NCI-H345 treated with DMSO at 0.1 percent for 48 hours (cell line): Measurements from ENCODE around the gene PYGB.
"Not testable (repeated sequence)": the region's sequence is repeated elsewhere in the genome, so short reads cannot be mapped to it uniquely, and the experiment has no call there.

Experiments used
- DNase-seq: peaks from one replicate; lab custom pipeline; 2025; ENCODE audit not compliant: unreplicated experiment; lab: John Stamatoyannopoulos, UW

The PYGB gene

GRCh38 chr20:25247518-25247955, 348 bp upstream of the PYGB start:
- DNase-seq = peak; percentile 64

- DNase-seq = no peak
These were observed 894 bp downstream of the PYGB start for GRCh38 chr20:25248786-25249172.

GRCh38 chr20:25249198-25249931, 1.5 kb downstream of the PYGB start:
- no peak for DNase-seq

- no peak for DNase-seq
These were observed 2.6 kb downstream of the PYGB start for GRCh38 chr20:25250508-25250907.

GRCh38 chr20:25251019-25251418, 3.1 kb downstream of the PYGB start:
- DNase-seq = no peak

GRCh38 chr20:25251558-25251957, 3.7 kb downstream of the PYGB start:
- no peak for DNase-seq

- no peak for DNase-seq
These were observed 4.4 kb downstream of the PYGB start for GRCh38 chr20:25252230-25252651.

- DNase-seq = no peak
These were observed 5.0 kb downstream of the PYGB start for GRCh38 chr20:25252686-25253421.

GRCh38 chr20:25253606-25254275, 5.9 kb downstream of the PYGB start:
- DNase-seq = no peak

- DNase-seq = no peak
These were observed 6.7 kb downstream of the PYGB start for GRCh38 chr20:25254571-25254970.

GRCh38 chr20:25254986-25255680, 7.2 kb downstream of the PYGB start:
- DNase-seq = no peak

GRCh38 chr20:25256226-25256859, 8.5 kb downstream of the PYGB start:
- DNase-seq = no peak

- DNase-seq = no peak
These were observed 9.2 kb downstream of the PYGB start for GRCh38 chr20:25257130-25257529.

GRCh38 chr20:25257756-25258475, 10.0 kb downstream of the PYGB start:
- no peak for DNase-seq

GRCh38 chr20:25258476-25258805, 10.6 kb downstream of the PYGB start:
- DNase-seq = no peak

- DNase-seq = no peak
These were observed 10.9 kb downstream of the PYGB start for GRCh38 chr20:25258828-25259227.

GRCh38 chr20:25259358-25259757, 11.5 kb downstream of the PYGB start:
- no peak for DNase-seq

GRCh38 chr20:25259788-25260254, 11.9 kb downstream of the PYGB start:
- DNase-seq = no peak

GRCh38 chr20:25260770-25261437, 13.0 kb downstream of the PYGB start:
- DNase-seq = not testable (repeated sequence)
